GM23248 (cell line): ENCODE results near the gene ZMYND12.

Experiments used
- EZH2 ChIP-seq: fragments of 200-600 bp; sonication (generic); IDR thresholded peaks from 2 replicates; pipeline ENCODE4 v1.6.1; 2018; ENCODE audit warnings: antibody characterized with exemption, mild to moderate bottlenecking; ENCODE audit not compliant: insufficient read depth, poor library complexity, severe bottlenecking
- EZH2phosphoT487 ChIP-seq: fragments of 200-600 bp; sonication (generic); IDR thresholded peaks from 2 replicates; pipeline ENCODE4 v1.6.1; 2018; ENCODE audit warnings: antibody characterized with exemption, moderate library complexity, mild to moderate bottlenecking, low read depth; ENCODE audit not compliant: insufficient read depth

GRCh38 chr1:42420911-42421585, 34.8 kb downstream of the ZMYND12 start:
- TF ChIP-seq EZH2 (no peak), EZH2phosphoT487 (no peak)
